PFSK-1 (cell line): Measurements from ENCODE around the gene BGN.

Experiments
- POLR2AphosphoS5 ChIP-seq: IDR thresholded peaks from 2 replicates; pipeline ENCODE4 v1.6.1; 2012; ENCODE audit warnings: low read depth, mild to moderate bottlenecking, control low read depth, low read length, moderate library complexity
- SIN3A ChIP-seq: IDR thresholded peaks from 2 replicates; pipeline ENCODE4 v1.6.1; 2012; ENCODE audit warnings: mild to moderate bottlenecking, low read length, moderate library complexity, borderline replicate concordance; ENCODE audit not compliant: insufficient read depth
- TAF1 ChIP-seq: IDR thresholded peaks from 2 replicates; pipeline ENCODE4 v1.6.1; 2012; ENCODE audit warnings: low read length, control low read depth, borderline replicate concordance; ENCODE audit not compliant: insufficient read depth
- TF ChIP-seq, protein P1 (sequence below), 2 experiments: IDR thresholded peaks; 2 replicates each; pipeline versions ENCODE4 v1.6.1 to v1.8.0; 2011 to 2012; ENCODE audit warnings: low read depth in 2 of 2, low read length in 2 of 2, control low read depth in 1 of 2, inconsistent platforms in 1 of 2, mild to moderate bottlenecking in 1 of 2, moderate library complexity in 1 of 2; ENCODE audit not compliant: insufficient read depth in 1 of 2

DNA sequence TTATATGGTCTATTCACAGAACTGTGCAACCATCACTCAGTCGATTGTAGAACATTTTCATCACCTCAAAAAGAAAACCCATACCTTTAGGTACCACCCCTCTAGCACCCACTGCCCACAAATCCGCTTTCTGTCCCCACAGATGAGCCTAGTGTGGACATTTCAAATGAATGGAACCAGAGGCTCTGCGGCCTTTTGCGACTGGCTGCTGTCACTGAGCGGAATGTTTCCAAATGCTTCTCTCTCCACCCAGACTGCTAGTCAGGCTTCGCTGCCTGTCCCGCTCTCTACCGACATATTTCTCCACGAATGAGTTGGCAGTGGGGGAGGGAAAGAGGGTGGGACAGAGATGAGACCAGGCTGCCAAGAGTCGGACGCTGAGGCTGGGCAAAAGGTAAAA is 1.7 kb upstream of the BGN start:
- TF ChIP-seq, protein P1, sequence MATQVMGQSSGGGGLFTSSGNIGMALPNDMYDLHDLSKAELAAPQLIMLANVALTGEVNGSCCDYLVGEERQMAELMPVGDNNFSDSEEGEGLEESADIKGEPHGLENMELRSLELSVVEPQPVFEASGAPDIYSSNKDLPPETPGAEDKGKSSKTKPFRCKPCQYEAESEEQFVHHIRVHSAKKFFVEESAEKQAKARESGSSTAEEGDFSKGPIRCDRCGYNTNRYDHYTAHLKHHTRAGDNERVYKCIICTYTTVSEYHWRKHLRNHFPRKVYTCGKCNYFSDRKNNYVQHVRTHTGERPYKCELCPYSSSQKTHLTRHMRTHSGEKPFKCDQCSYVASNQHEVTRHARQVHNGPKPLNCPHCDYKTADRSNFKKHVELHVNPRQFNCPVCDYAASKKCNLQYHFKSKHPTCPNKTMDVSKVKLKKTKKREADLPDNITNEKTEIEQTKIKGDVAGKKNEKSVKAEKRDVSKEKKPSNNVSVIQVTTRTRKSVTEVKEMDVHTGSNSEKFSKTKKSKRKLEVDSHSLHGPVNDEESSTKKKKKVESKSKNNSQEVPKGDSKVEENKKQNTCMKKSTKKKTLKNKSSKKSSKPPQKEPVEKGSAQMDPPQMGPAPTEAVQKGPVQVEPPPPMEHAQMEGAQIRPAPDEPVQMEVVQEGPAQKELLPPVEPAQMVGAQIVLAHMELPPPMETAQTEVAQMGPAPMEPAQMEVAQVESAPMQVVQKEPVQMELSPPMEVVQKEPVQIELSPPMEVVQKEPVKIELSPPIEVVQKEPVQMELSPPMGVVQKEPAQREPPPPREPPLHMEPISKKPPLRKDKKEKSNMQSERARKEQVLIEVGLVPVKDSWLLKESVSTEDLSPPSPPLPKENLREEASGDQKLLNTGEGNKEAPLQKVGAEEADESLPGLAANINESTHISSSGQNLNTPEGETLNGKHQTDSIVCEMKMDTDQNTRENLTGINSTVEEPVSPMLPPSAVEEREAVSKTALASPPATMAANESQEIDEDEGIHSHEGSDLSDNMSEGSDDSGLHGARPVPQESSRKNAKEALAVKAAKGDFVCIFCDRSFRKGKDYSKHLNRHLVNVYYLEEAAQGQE (IDR thresholded peaks at IDR 0.05; ENCODE audit: insufficient read depth in 1 of 2, low read depth in 2 of 2, low read length in 2 of 2) = no peak
- no peak for TF ChIP-seq POLR2AphosphoS5
- TF ChIP-seq SIN3A = no peak
- no peak for TF ChIP-seq TAF1
